KOPT-K1 (cell line): Measurements from ENCODE around the gene BRINP3.

Experiments used
- H3K27ac ChIP-seq: fragments of 200-600 bp; sonication (generic); 2 replicates; pipeline ENCODE4 v1.5.1; 2016; ENCODE audit warnings: antibody characterized with exemption, mild to moderate bottlenecking, low read depth, low read length; ENCODE audit not compliant: poor library complexity, severe bottlenecking
- H3K36me3 ChIP-seq: fragments of 200-600 bp; sonication (generic); 2 replicates; pipeline ENCODE4 v1.5.1; 2017; ENCODE audit warnings: antibody characterized with exemption, mild to moderate bottlenecking, low read length, moderate library complexity; ENCODE audit not compliant: insufficient read depth
- H3K9me3 ChIP-seq: fragments of 200-600 bp; sonication (generic); 2 replicates; pipeline ENCODE4 v1.5.1; 2017; ENCODE audit warnings: antibody characterized with exemption, low read length, mild to moderate bottlenecking; ENCODE audit not compliant: insufficient read depth, poor library complexity, severe bottlenecking

BRINP3 gene

DNA sequence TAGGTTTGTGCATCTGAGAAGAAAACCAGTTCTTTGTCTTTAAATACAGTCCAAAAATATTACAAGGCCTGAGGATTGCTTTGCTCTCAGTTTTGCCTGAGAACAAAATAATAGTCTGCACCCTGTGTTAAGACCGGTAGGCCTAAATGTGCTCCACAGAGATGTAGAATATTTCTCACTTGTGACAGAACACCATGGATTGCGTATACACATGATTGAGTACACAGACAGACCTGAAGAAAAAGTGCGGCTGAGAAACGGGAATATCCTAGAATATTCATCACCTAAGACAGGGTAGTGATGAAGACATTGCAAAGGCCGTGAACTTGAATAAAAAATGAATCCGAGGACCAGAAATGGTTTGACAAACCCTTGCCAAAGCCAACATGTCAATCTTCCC, 155.4 kb downstream of the BRINP3 start:
- Histone ChIP-seq H3K9me3 (no peaks in the 10 kb centered on the region), H3K36me3 (no peaks in the 10 kb centered on the region), H3K27ac (no peak overlapping the region)

DNA sequence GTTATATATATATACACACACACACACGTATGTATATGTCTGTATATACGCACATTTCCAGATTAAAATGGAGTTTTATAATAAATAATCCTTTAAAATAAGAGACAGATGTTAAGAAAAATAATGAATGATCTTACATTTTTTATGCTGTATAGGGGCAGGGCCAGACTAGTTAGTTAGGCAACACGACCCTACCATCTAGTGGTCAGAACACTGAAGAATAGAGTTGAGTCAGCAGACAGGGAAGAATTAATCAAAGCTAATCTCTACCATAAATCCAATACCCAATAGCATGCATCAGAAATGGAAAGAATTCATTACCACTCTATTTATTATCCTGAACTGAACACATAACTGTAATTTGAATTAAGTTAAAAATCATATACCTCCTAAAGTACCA, 156.7 kb downstream of the BRINP3 start:
- Histone ChIP-seq H3K27ac (no peak overlapping the region), H3K36me3 (no peaks in the 10 kb centered on the region), H3K9me3 (no peaks in the 10 kb centered on the region)

DNA sequence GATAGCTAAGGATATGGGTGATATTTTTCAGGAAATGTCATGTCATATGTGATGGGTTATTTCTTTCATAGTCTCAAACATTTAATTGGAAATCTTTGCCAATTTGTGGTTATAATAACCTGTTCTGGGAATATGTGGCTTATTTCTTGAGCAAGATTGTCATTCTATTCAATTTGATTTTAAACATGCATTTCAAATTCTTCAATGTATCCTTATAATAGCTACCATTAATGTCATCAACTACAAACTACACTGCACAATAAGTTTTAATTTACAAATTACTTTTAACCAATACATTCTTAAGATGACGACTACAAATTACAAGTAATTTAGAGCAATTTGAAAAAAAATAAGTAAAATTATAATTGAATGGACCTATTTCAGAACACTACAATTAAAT, 164.9 kb downstream of the BRINP3 start:
- H3K9me3 ChIP-seq = no peaks in the 10 kb centered on the region
- H3K36me3 ChIP-seq = no peaks in the 10 kb centered on the region

DNA sequence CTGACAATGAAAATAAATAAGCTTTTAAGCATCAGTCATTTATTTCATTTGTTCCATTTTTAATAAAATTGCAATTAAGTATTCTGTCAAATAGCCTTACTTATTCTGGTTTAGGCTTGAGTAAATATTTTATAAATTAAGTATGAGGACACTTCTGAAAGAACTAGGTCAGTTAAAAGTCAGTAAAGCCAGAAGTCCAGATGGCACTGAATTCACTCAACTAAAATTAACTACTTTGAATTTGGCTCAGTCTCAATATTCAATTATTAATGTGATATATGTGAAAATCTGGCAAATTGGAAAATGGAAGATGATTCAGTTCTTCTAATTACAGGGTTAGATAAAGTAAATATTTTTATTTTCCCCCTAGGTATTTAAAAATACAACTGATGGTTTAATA, 174.2 kb downstream of the BRINP3 start:
- H3K9me3 ChIP-seq = no peaks in the 10 kb centered on the region
- no peak overlapping the region for H3K27ac ChIP-seq
- H3K36me3 ChIP-seq = no peaks in the 10 kb centered on the region

More for the DNA sequence above, 164.9 kb downstream of the BRINP3 start:
- H3K27ac ChIP-seq = no peak overlapping the region

DNA sequence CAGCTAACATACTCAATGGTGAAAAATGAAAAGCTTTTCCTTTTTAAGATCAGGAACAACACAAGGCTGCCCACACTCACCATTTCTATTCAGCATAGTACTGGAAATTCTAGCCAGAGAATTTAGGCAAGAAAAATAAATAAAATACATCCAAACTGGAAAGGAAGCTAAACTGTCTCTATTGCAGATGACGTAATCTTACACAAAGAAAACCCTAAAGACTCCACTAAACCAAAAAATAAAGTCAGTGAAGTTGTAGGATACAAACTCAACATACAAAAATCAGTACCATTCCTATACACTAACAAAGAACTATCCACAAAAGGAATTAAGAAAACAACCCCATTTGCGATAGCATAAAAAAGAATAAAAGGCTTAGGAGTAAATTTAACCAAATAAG, 181.2 kb downstream of the BRINP3 start:
- Histone ChIP-seq H3K27ac (no peak overlapping the region), H3K9me3 (no peaks in the 10 kb centered on the region), H3K36me3 (no peaks in the 10 kb centered on the region)

DNA sequence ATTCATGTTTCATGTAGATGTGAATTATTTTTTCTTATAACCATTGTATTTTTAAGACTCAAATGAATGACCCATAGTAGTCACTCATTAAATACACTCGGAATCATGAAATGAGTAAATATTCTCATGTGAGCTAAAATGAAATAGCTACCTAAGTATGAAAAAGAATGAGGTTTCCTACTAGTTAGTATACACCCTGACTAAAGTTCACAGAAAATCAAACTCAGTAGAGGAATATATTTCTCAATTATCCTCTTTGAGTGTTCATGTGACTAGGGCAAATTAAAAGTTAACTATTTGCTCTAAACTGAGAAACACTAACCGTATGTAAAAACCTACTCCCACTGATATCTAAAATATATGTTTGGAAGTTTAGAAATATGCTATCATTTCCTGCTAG, 187.8 kb downstream of the BRINP3 start:
- Histone ChIP-seq H3K27ac (no peak overlapping the region), H3K9me3 (no peaks in the 10 kb centered on the region), H3K36me3 (no peaks in the 10 kb centered on the region)

DNA sequence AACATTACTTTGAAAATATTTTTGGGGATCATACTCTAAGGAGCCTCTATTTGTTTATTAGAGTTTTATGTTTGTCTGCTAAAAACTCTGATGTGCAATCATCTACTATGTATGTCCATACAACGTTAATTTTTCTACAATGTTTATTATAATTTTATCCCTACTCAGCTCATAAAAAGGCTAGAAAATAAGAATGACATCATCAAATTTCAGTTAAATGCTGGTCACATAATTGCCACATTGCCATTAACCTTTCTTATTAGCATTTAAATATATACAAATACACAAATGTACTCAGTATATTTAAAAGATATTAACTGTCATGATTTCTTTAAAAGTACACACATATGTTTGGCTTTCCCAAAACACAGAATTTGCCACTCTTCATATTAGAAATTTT, 191.6 kb downstream of the BRINP3 start:
- Histone ChIP-seq H3K27ac (no peak overlapping the region), H3K9me3 (no peaks in the 10 kb centered on the region)

DNA sequence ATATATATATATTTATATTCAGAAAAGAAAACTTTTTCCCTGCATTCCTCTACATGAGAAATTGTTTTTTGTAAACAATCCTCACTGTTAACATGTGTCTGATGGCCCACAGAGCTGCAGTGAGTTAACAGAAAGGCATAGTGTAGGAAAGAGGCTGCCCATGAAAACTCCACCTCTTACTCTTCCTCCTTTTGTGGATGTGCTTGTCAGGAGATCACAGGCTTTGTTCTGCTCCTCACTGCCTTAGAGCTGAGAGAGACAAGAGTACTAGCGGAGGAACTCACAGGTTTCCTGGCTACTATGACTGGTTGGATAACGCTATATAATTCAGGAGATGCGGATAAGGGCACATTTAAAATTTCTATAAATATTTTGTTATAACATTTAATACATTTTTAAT, 200.6 kb downstream of the BRINP3 start:
- no peaks in the 10 kb centered on the region for H3K36me3 ChIP-seq
- H3K9me3 ChIP-seq = no peaks in the 10 kb centered on the region
- no peak overlapping the region for H3K27ac ChIP-seq

More for the DNA sequence above, 191.6 kb downstream of the BRINP3 start:
- H3K36me3 ChIP-seq = no peaks in the 10 kb centered on the region

DNA sequence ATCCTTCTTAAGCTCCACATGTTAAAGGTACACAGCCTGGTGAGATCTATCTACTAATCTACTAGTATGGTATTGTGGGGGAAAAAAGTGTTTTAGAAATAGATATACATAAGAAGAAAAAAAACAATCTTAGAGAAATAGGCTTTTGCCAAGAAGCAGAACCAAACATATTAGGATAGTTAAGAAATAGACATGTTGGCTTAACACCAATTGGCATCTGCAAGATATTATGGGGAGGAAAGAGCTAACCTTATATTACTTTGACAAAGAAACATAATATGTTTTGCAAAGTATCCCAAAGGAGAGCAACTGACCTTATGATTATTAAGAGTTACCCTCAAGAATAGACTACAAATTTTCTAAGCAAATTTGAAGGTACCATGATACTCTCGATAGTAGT, 202.9 kb downstream of the BRINP3 start:
- Histone ChIP-seq H3K9me3 (no peaks in the 10 kb centered on the region), H3K27ac (no peak overlapping the region), H3K36me3 (no peaks in the 10 kb centered on the region)

DNA sequence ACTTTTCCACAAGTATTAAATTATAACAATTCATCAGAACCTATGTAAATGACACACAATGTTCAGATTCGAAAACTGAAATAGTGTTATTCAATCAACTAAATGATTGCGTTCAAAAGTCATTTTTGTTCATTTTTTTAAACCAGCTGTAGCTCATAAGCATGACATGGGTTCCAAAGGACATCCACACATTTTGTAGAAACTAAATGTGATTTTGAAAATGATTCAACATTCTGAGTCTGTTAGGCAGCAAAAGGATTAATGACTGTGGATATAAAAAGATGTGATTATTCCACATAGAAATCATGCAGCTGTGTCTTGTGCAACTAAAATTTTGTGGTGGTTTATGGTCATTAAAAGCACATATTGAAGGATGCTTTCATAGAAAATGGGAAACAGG, 204.5 kb downstream of the BRINP3 start:
- no peak overlapping the region for H3K27ac ChIP-seq
- H3K36me3 ChIP-seq = no peaks in the 10 kb centered on the region
- no peaks in the 10 kb centered on the region for H3K9me3 ChIP-seq

DNA sequence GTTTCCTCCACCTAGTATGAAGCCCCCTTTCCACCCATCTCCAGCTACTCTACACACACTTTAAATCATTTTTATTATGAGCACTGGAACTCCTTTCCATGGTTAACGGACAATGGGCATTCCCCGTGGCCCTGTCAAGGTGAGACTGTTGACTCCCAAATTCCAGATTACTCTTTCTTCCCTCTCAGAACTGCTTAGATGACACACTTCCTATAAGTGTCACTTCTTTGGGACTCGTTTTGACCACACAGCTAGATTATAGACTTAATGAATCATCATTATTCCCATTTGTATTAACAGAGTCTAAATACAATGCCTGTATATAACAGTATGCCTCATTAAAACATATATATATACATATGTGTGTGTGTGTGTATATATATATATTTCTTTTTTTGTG, 215.1 kb downstream of the BRINP3 start:
- Histone ChIP-seq H3K9me3 (no peaks in the 10 kb centered on the region), H3K36me3 (no peaks in the 10 kb centered on the region), H3K27ac (no peak overlapping the region)

DNA sequence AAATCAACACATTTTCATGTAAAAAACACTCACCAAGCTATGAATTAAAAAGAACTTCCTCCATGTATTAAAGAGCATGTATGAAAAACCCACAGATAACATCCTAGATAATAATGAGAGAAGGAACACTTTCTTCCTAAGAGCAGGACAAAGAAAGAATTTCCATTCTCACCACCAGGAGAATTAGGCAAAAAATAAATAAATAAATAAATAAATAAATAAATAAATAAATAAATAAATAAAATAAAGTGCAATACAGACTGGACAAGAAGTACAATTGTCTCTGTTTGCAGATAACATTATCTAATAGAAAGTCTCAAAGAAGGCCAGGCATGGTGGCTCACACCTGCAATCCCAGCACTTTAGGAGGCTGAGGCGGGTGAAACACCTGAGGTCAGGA, 218.2 kb downstream of the BRINP3 start:
- Histone ChIP-seq H3K9me3 (no peaks in the 10 kb centered on the region), H3K36me3 (no peaks in the 10 kb centered on the region), H3K27ac (no peak overlapping the region)

DNA sequence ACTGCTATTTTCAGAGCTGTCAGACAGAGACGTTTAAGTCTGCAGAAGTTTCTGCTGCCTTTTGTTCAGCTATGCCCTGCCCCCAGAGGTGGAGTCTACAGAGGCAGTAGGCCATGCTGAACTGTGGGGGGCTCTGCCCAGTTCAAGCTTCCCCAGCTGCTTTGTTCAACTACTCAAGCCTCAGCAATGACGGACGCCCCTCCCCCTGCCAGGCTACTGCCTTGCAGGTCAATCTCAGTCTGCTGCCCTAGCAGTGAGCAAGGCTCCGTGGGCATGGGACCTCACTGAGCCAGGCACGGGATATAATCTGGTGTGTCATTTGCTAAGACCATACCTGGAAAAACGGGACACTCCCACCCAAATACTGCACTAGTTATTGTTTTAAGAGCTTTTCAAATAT, 219.7 kb downstream of the BRINP3 start:
- H3K9me3 ChIP-seq = no peaks in the 10 kb centered on the region

DNA sequence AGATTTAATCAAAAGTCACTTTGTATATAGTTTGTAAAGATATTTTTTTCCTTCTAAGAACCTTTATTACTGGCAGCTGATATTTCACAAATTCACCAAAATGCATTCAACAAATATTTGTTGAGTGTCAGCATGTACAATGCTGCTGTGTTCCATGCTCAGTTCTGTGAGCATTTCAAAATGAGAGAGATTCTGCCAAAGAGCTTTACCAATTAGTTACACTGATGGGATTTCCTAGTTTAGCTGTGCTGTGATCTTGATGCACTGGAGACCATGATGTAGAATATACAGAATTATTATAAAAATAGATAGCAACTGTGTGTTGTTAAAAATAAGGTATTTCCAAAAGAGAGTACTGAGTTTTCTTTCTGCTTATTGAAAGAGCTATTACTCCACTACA, 225.6 kb downstream of the BRINP3 start:
- Histone ChIP-seq H3K36me3 (no peaks in the 10 kb centered on the region), H3K9me3 (no peaks in the 10 kb centered on the region), H3K27ac (no peak overlapping the region)

More for the DNA sequence above, 219.7 kb downstream of the BRINP3 start:
- Histone ChIP-seq H3K36me3 (no peaks in the 10 kb centered on the region), H3K27ac (no peak overlapping the region)

DNA sequence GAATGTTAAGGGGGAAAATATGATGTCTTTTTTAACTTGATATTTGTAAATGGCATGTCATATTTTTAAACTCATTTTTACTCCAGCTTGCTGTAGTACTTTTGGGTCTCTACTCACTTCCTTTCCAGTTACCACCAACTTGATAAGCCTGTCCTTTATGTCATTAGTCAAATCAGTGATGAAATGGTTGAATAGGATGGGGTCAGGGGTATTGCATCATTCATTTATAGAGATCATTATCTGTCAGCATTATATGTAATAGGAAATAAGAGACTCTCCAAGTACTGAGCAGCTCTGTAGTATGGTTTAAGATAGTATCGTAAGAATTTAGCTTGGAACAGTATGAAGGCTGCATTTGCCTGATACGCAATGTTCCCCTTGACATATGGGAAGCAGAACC, 227.3 kb downstream of the BRINP3 start:
- H3K36me3 ChIP-seq = no peaks in the 10 kb centered on the region
- H3K27ac ChIP-seq = no peak overlapping the region
- no peaks in the 10 kb centered on the region for H3K9me3 ChIP-seq

DNA sequence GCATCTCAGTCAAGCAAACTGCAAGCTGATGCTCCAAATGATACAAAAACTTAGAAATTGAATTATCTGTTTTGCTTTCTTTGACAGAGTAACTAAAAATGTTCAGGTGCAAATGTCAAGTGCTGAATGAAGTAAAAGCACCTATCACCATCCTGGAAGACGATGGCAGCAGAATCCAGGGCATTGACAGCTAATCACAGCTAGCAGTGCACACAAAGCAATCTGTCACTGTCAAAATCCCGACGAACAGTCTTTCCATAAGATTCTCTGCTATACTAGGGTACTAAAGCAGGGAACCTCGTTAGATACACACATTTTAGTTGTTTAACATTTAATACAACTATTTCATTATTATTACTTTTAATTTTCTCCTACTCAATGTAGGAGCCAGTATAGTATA, 233.3 kb downstream of the BRINP3 start:
- Histone ChIP-seq H3K27ac (no peak overlapping the region), H3K9me3 (no peaks in the 10 kb centered on the region), H3K36me3 (no peaks in the 10 kb centered on the region)

DNA sequence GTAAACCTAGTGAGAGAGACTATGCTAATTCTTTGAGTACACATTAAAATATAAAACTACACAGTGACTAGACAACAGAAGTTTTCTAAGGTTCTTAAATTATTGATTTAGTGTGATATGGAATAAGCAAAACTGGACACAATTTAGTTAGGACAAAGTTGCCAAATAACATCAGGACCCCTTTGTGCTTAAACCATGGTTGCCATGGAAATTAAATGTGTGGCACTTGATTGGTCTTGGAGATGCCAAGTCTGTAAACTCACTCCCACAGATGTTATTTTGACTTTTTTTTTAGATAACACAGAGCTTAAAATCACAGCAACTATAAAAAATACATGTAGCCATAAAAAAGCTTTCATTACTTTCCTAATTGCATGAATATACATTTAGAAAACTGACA, 234.6 kb downstream of the BRINP3 start:
- Histone ChIP-seq H3K36me3 (no peaks in the 10 kb centered on the region), H3K9me3 (no peaks in the 10 kb centered on the region), H3K27ac (no peak overlapping the region)
